A549 (cell line): ENCODE data around the gene HES6.

Experiments
- CEBPB ChIP-seq, 2 experiments: fragments of >200 bp in 1 of 2; sonication (Bioruptor Twin) in 1 of 2; formaldehyde crosslinking in 1 of 2; IDR thresholded peaks; 2 replicates each; pipeline ENCODE4 v1.6.1; 2012 to 2016
- ESRRA ChIP-seq: fragments of 150-350 bp; IDR thresholded peaks from 2 replicates; pipeline ENCODE4 v1.6.1; 2014; ENCODE audit warnings: mild to moderate bottlenecking, low read length, borderline replicate concordance
- JUNB ChIP-seq: fragments of >200 bp; sonication (Bioruptor Twin); formaldehyde crosslinking; IDR thresholded peaks from 2 replicates; pipeline ENCODE4 v1.6.1; 2016
- POLR2A ChIP-seq: IDR thresholded peaks from 2 replicates; pipeline ENCODE4 v1.6.1; 2012; ENCODE audit warnings: mild to moderate bottlenecking, low read length
- RAD21 ChIP-seq, 2 experiments: fragments of >200 bp in 1 of 2; sonication (Bioruptor Twin) in 1 of 2; formaldehyde crosslinking in 1 of 2; IDR thresholded peaks in 1 of 2; conservative IDR thresholded peaks in 1 of 2; 2 replicates in 1 of 2; 3 replicates in 1 of 2; pipeline ENCODE4 v1.6.1; 2012 to 2018; ENCODE audit warnings: inconsistent platforms in 1 of 2
- TF ChIP-seq, protein P1 (sequence below): fragments of >200 bp; sonication (Bioruptor Twin); formaldehyde crosslinking; IDR thresholded peaks from 3 replicates; pipeline ENCODE4 v1.5.1; 2016

DNA sequence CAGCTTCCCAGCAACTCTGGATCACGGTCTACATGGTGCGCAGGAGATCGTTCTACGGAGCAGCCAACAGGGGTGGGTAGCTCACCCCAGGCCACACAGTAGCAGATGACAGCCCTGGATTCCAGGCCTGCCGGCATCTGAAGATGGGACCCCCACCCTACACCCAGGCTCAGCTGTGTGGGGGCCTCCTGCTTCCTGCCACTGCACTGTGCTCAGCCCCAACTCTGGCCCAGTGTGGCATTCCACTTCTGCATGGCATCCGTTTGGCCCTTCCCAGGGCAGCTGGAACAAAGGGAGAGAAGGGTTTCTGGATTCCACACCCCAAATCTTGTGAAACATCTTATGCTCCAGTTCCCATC lies 39.5 kb upstream of the HES6 start:
- TF ChIP-seq POLR2A: no peak
- TF ChIP-seq, protein P1, sequence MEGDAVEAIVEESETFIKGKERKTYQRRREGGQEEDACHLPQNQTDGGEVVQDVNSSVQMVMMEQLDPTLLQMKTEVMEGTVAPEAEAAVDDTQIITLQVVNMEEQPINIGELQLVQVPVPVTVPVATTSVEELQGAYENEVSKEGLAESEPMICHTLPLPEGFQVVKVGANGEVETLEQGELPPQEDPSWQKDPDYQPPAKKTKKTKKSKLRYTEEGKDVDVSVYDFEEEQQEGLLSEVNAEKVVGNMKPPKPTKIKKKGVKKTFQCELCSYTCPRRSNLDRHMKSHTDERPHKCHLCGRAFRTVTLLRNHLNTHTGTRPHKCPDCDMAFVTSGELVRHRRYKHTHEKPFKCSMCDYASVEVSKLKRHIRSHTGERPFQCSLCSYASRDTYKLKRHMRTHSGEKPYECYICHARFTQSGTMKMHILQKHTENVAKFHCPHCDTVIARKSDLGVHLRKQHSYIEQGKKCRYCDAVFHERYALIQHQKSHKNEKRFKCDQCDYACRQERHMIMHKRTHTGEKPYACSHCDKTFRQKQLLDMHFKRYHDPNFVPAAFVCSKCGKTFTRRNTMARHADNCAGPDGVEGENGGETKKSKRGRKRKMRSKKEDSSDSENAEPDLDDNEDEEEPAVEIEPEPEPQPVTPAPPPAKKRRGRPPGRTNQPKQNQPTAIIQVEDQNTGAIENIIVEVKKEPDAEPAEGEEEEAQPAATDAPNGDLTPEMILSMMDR: no peak
- no peak for TF ChIP-seq RAD21 (conservative IDR thresholded peaks at IDR 0.05 in 1 of 2, IDR thresholded peaks at IDR 0.05 in 1 of 2)
- TF ChIP-seq CEBPB (IDR thresholded peaks at IDR 0.05): no peak
- no peak for TF ChIP-seq ESRRA
- no peak for TF ChIP-seq JUNB
